ENCODE results near the gene FAM217A.

Gene FAM217A

GRCh38 chr6:4039348-4039747, 39.6 kb downstream of the FAM217A start:
- POLR2A ChIA-PET: no interaction called here
- H3K27ac ChIP-seq (ENCODE audit: insufficient read depth in 1 of 2, low read depth in 1 of 2, low read length in 2 of 2, poor library complexity in 1 of 2, severe bottlenecking in 2 of 2): no peak overlapping the region
- no peaks in the 10 kb centered on the region for H3K4me1 ChIP-seq (ENCODE audit: control extremely low read depth in 1 of 4, control insufficient read depth in 4 of 4, insufficient read depth in 4 of 4, low read length in 3 of 4)
- H3K36me3 ChIP-seq (ENCODE audit: control insufficient read depth in 4 of 4, insufficient read depth in 4 of 4, low read length in 3 of 4): peaks cover 28 to 77% (median 56%) of the 10 kb centered on the region in 4 experiments
- H3K27me3 ChIP-seq (replicated peaks in 2 of 5; ENCODE audit: control insufficient read depth in 4 of 5, insufficient read depth in 5 of 5, low read length in 4 of 5): no peaks in the 10 kb centered on the region
- 100% methylated on average over 1 of the region's 1 CpG for WGBS (ENCODE audit: insufficient coverage)
- CTCF ChIA-PET: interaction anchor here (0.7 to 2.1 kb wide), 4 partner anchors 16 to 115 kb away, joined by 3 to 7 read pairs (median 4); a partner anchor contains a TSS
- DNase-seq: no peak
- no peak overlapping the region for H3K4me3 ChIP-seq (ENCODE audit: control insufficient read depth in 1 of 7, extremely low read depth in 1 of 7, insufficient read depth in 4 of 7, low read depth in 2 of 7, low read length in 6 of 7)
- H3K9me3 ChIP-seq (ENCODE audit: control extremely low read depth in 1 of 5, control insufficient read depth in 4 of 5, insufficient read depth in 2 of 5, low read depth in 1 of 5, low read length in 4 of 5): no peaks in the 10 kb centered on the region

GRCh38 chr6:4036581-4036980, 42.4 kb downstream of the FAM217A start:
- ChIA-PET CTCF (interaction anchor here (1.1 kb wide), 1 partner anchor 15 kb away, joined by 3 read pairs; no protein-coding TSS in a partner anchor), POLR2A (no interaction called here)
- peaks cover 26 to 68% (median 43%) of the 10 kb centered on the region in 4 experiments for H3K36me3 ChIP-seq (ENCODE audit: control insufficient read depth in 4 of 4, insufficient read depth in 4 of 4, low read length in 3 of 4)
- no peak for DNase-seq
- no peak overlapping the region for H3K27ac ChIP-seq (ENCODE audit: insufficient read depth in 1 of 2, low read depth in 1 of 2, low read length in 2 of 2, poor library complexity in 1 of 2, severe bottlenecking in 2 of 2)
- H3K27me3 ChIP-seq (replicated peaks in 2 of 5; ENCODE audit: control insufficient read depth in 4 of 5, insufficient read depth in 5 of 5, low read length in 4 of 5): no peaks in the 10 kb centered on the region
- no peak overlapping the region for H3K4me3 ChIP-seq (ENCODE audit: control insufficient read depth in 1 of 7, extremely low read depth in 1 of 7, insufficient read depth in 4 of 7, low read depth in 2 of 7, low read length in 6 of 7)
- H3K4me1 ChIP-seq (ENCODE audit: control extremely low read depth in 1 of 4, control insufficient read depth in 4 of 4, insufficient read depth in 4 of 4, low read length in 3 of 4): no peaks in the 10 kb centered on the region
- WGBS (ENCODE audit: insufficient coverage): 100% methylated on average over 2 of the region's 5 CpGs
- no peaks in the 10 kb centered on the region for H3K9me3 ChIP-seq (ENCODE audit: control extremely low read depth in 1 of 5, control insufficient read depth in 4 of 5, insufficient read depth in 2 of 5, low read depth in 1 of 5, low read length in 4 of 5)

- H3K36me3 ChIP-seq (ENCODE audit: control insufficient read depth in 4 of 4, insufficient read depth in 4 of 4, low read length in 3 of 4): peaks cover 5 to 41% (median 21%) of the 10 kb centered on the region in 4 experiments
- peaks cover 0 to 3% (median 0%) of the 10 kb centered on the region in 4 experiments for H3K4me1 ChIP-seq (ENCODE audit: control extremely low read depth in 1 of 4, control insufficient read depth in 4 of 4, insufficient read depth in 4 of 4, low read length in 3 of 4)
- CTCF ChIA-PET: interaction anchor here (1.2 to 3.7 kb wide), 3 partner anchors 9 to 23 kb away, joined by 3 to 15 read pairs (median 5); a partner anchor contains a TSS
- no peak overlapping the region for H3K4me3 ChIP-seq (ENCODE audit: control insufficient read depth in 1 of 7, extremely low read depth in 1 of 7, insufficient read depth in 4 of 7, low read depth in 2 of 7, low read length in 6 of 7)
- no peaks in the 10 kb centered on the region for H3K9me3 ChIP-seq (ENCODE audit: control extremely low read depth in 1 of 5, control insufficient read depth in 4 of 5, insufficient read depth in 2 of 5, low read depth in 1 of 5, low read length in 4 of 5)
- H3K27ac ChIP-seq (ENCODE audit: insufficient read depth in 1 of 2, low read depth in 1 of 2, low read length in 2 of 2, poor library complexity in 1 of 2, severe bottlenecking in 2 of 2): no peak overlapping the region
- POLR2A ChIA-PET: no interaction called here
- no peaks in the 10 kb centered on the region for H3K27me3 ChIP-seq (replicated peaks in 2 of 5; ENCODE audit: control insufficient read depth in 4 of 5, insufficient read depth in 5 of 5, low read length in 4 of 5)
- 88% methylated on average over 8 of the region's 9 CpGs for WGBS (ENCODE audit: insufficient coverage)
- no peak for DNase-seq
Observed at GRCh38 chr6:4032475-4032874, 46.5 kb downstream of the FAM217A start.

GRCh38 chr6:4031442-4031841, 47.5 kb downstream of the FAM217A start:
- Histone ChIP-seq H3K9me3 (ENCODE audit: control extremely low read depth in 1 of 5, control insufficient read depth in 4 of 5, insufficient read depth in 2 of 5, low read depth in 1 of 5, low read length in 4 of 5) (no peaks in the 10 kb centered on the region), H3K4me3 (ENCODE audit: control insufficient read depth in 1 of 7, extremely low read depth in 1 of 7, insufficient read depth in 4 of 7, low read depth in 2 of 7, low read length in 6 of 7) (no peak overlapping the region), H3K4me1 (ENCODE audit: control extremely low read depth in 1 of 4, control insufficient read depth in 4 of 4, insufficient read depth in 4 of 4, low read length in 3 of 4) (peaks cover 0 to 4% (median 0%) of the 10 kb centered on the region in 4 experiments), H3K27ac (ENCODE audit: insufficient read depth in 1 of 2, low read depth in 1 of 2, low read length in 2 of 2, poor library complexity in 1 of 2, severe bottlenecking in 2 of 2) (no peak overlapping the region), H3K27me3 (replicated peaks in 2 of 5; ENCODE audit: control insufficient read depth in 4 of 5, insufficient read depth in 5 of 5, low read length in 4 of 5) (no peaks in the 10 kb centered on the region), H3K36me3 (ENCODE audit: control insufficient read depth in 4 of 4, insufficient read depth in 4 of 4, low read length in 3 of 4) (peaks cover 5 to 38% (median 18%) of the 10 kb centered on the region in 4 experiments)
- CTCF ChIA-PET: interaction anchor here (3.7 kb wide), 1 partner anchor 10 kb away, joined by 15 read pairs; a partner anchor contains a TSS
- WGBS (ENCODE audit: insufficient coverage): no CpG with 5 or more reads among the region's 1 CpG
- DNase-seq: no peak
- POLR2A ChIA-PET: no interaction called here

GRCh38 chr6:4030669-4031068, 48.3 kb downstream of the FAM217A start:
- H3K4me1 ChIP-seq (ENCODE audit: control extremely low read depth in 1 of 4, control insufficient read depth in 4 of 4, insufficient read depth in 4 of 4, low read length in 3 of 4): peaks cover 0 to 4% (median 0%) of the 10 kb centered on the region in 4 experiments
- WGBS (ENCODE audit: insufficient coverage): no CpG with 5 or more reads among the region's 2 CpGs
- ChIA-PET POLR2A (no interaction called here), CTCF (interaction anchor here (3.7 kb wide), 1 partner anchor 9 kb away, joined by 15 read pairs; a partner anchor contains a TSS)
- DNase-seq: no peak
- H3K36me3 ChIP-seq (ENCODE audit: control insufficient read depth in 4 of 4, insufficient read depth in 4 of 4, low read length in 3 of 4): peaks cover 5 to 35% (median 16%) of the 10 kb centered on the region in 4 experiments
- no peak overlapping the region for H3K4me3 ChIP-seq (ENCODE audit: control insufficient read depth in 1 of 7, extremely low read depth in 1 of 7, insufficient read depth in 4 of 7, low read depth in 2 of 7, low read length in 6 of 7)
- H3K27me3 ChIP-seq (replicated peaks in 2 of 5; ENCODE audit: control insufficient read depth in 4 of 5, insufficient read depth in 5 of 5, low read length in 4 of 5): no peaks in the 10 kb centered on the region
- H3K9me3 ChIP-seq (ENCODE audit: control extremely low read depth in 1 of 5, control insufficient read depth in 4 of 5, insufficient read depth in 2 of 5, low read depth in 1 of 5, low read length in 4 of 5): no peaks in the 10 kb centered on the region
- peak overlapping the region in 1 of 2 experiments; percentile 3 for H3K27ac ChIP-seq (ENCODE audit: insufficient read depth in 1 of 2, low read depth in 1 of 2, low read length in 2 of 2, poor library complexity in 1 of 2, severe bottlenecking in 2 of 2)

GRCh38 chr6:4029687-4030086, 49.2 kb downstream of the FAM217A start:
- Histone ChIP-seq H3K4me3 (ENCODE audit: control insufficient read depth in 1 of 7, extremely low read depth in 1 of 7, insufficient read depth in 4 of 7, low read depth in 2 of 7, low read length in 6 of 7) (no peak overlapping the region), H3K4me1 (ENCODE audit: control extremely low read depth in 1 of 4, control insufficient read depth in 4 of 4, insufficient read depth in 4 of 4, low read length in 3 of 4) (peaks cover 0 to 6% (median under 1%) of the 10 kb centered on the region in 4 experiments), H3K9me3 (ENCODE audit: control extremely low read depth in 1 of 5, control insufficient read depth in 4 of 5, insufficient read depth in 2 of 5, low read depth in 1 of 5, low read length in 4 of 5) (no peaks in the 10 kb centered on the region), H3K27me3 (replicated peaks in 2 of 5; ENCODE audit: control insufficient read depth in 4 of 5, insufficient read depth in 5 of 5, low read length in 4 of 5) (no peaks in the 10 kb centered on the region), H3K36me3 (ENCODE audit: control insufficient read depth in 4 of 4, insufficient read depth in 4 of 4, low read length in 3 of 4) (peaks cover 5 to 31% (median 14%) of the 10 kb centered on the region in 4 experiments), H3K27ac (ENCODE audit: insufficient read depth in 1 of 2, low read depth in 1 of 2, low read length in 2 of 2, poor library complexity in 1 of 2, severe bottlenecking in 2 of 2) (peak overlapping the region in 1 of 2 experiments; percentile 38)
- ChIA-PET CTCF (no interaction called here), POLR2A (no interaction called here)
- DNase-seq: no peak
- 100% methylated on average over 3 of the region's 7 CpGs for WGBS (ENCODE audit: insufficient coverage)

- no peaks in the 10 kb centered on the region for H3K27me3 ChIP-seq (replicated peaks in 2 of 5; ENCODE audit: control insufficient read depth in 4 of 5, insufficient read depth in 5 of 5, low read length in 4 of 5)
- H3K9me3 ChIP-seq (ENCODE audit: control extremely low read depth in 1 of 5, control insufficient read depth in 4 of 5, insufficient read depth in 2 of 5, low read depth in 1 of 5, low read length in 4 of 5): no peaks in the 10 kb centered on the region
- H3K36me3 ChIP-seq (ENCODE audit: control insufficient read depth in 4 of 4, insufficient read depth in 4 of 4, low read length in 3 of 4): peaks cover 5 to 31% (median 14%) of the 10 kb centered on the region in 4 experiments
- DNase-seq: no peak
- ChIA-PET CTCF (interaction anchor here (1.4 kb wide), 1 partner anchor 38 kb away, joined by 3 read pairs; no protein-coding TSS in a partner anchor), POLR2A (no interaction called here)
- peaks cover 5 to 13% (median 9%) of the 10 kb centered on the region in 4 experiments for H3K4me1 ChIP-seq (ENCODE audit: control extremely low read depth in 1 of 4, control insufficient read depth in 4 of 4, insufficient read depth in 4 of 4, low read length in 3 of 4)
- no peak overlapping the region for H3K4me3 ChIP-seq (ENCODE audit: control insufficient read depth in 1 of 7, extremely low read depth in 1 of 7, insufficient read depth in 4 of 7, low read depth in 2 of 7, low read length in 6 of 7)
- no peak overlapping the region for H3K27ac ChIP-seq (ENCODE audit: insufficient read depth in 1 of 2, low read depth in 1 of 2, low read length in 2 of 2, poor library complexity in 1 of 2, severe bottlenecking in 2 of 2)
Observed at GRCh38 chr6:4028051-4028450, 50.9 kb downstream of the FAM217A start.
